Measurements from ENCODE around the gene FRAT2. TPM values are rescaled to one million over a fixed set of nuclear protein-coding genes. Genes with fewer than 3 reads are reported as not detected.

FRAT2 gene
- total RNA-seq (ENCODE audit: low replicate concordance) = 2.7 and 3.0 TPM in 2 replicates

GRCh38 chr10:97334370-97335175 is at the start of gene FRAT2:
Gene FRAT2 (minus strand): TSS chr10:97334729. CDS start chr10:97334572, 157 bp downstream.

GRCh38 chr10:97318772-97319651 is 15.5 kb downstream of the FRAT2 start, which contains the start of gene FRAT1:
Gene FRAT1 (plus strand): TSS chr10:97319271. CDS start chr10:97319454, 183 bp downstream.

GRCh38 chr10:97292097-97292861 is 42.2 kb downstream of the FRAT2 start, which contains the start of gene ARHGAP19:
Gene ARHGAP19 (minus strand): TSS chr10:97292637. CDS start chr10:97292627, 10 bp downstream.

Other genes starting within 250 kb of the FRAT2 start
- under 0.01 and 0.35 TPM in 2 replicates for gene SLIT1, start 148.8 kb downstream of the FRAT2 start, total RNA-seq (ENCODE audit: low replicate concordance)
- gene ARHGAP19, start 42.1 kb downstream of the FRAT2 start, total RNA-seq (ENCODE audit: low replicate concordance) = 4.8 and 4.9 TPM in 2 replicates
- 0.83 and 1.1 TPM in 2 replicates for gene FRAT1, start 15.5 kb downstream of the FRAT2 start, total RNA-seq (ENCODE audit: low replicate concordance)
- 11.0 and 12.5 TPM in 2 replicates for gene RRP12, start 66.6 kb upstream of the FRAT2 start, total RNA-seq (ENCODE audit: low replicate concordance)
- gene PGAM1, start 91.5 kb upstream of the FRAT2 start, total RNA-seq (ENCODE audit: low replicate concordance) = 227 and 387 TPM in 2 replicates
- gene EXOSC1, start 111.3 kb upstream of the FRAT2 start, total RNA-seq (ENCODE audit: low replicate concordance) = 19.8 and 34.3 TPM in 2 replicates
- gene ZDHHC16, start 111.4 kb upstream of the FRAT2 start, total RNA-seq (ENCODE audit: low replicate concordance) = 31.9 and 36.7 TPM in 2 replicates
- gene MMS19, start 163.7 kb upstream of the FRAT2 start, total RNA-seq (ENCODE audit: low replicate concordance) = 36.6 and 49.8 TPM in 2 replicates
- gene UBTD1, start 164.2 kb upstream of the FRAT2 start, total RNA-seq (ENCODE audit: low replicate concordance) = 16.3 and 30.3 TPM in 2 replicates
- 0.15 and 0.59 TPM in 2 replicates for gene ANKRD2, start 238.1 kb upstream of the FRAT2 start, total RNA-seq (ENCODE audit: low replicate concordance)
- gene HOGA1, start 249.7 kb upstream of the FRAT2 start, total RNA-seq (ENCODE audit: low replicate concordance) = 0.75 and 0.94 TPM in 2 replicates